ENCODE measurements around the gene TST. TPM values are rescaled to one million over a fixed set of nuclear protein-coding genes. Genes with fewer than 3 reads are reported as not detected.

The TST gene
- polyA plus RNA-seq, 1 of the 3 experiments (the other 2 are of a cell fraction), result 49.4 TPM

- no peak for TF ChIP-seq RCOR1 (IDR thresholded peaks at IDR 0.05; ENCODE audit: low read length)
- no peak for TF ChIP-seq PBX3 (IDR thresholded peaks at IDR 0.05)
- TF ChIP-seq TAF1 (IDR thresholded peaks at IDR 0.05; ENCODE audit: borderline replicate concordance, low read depth, low read length), result no peak
- TF ChIP-seq GATA2 (CRISPR knock-in tag; IDR thresholded peaks at IDR 0.05), result no peak
Measured at GRCh38 chr22:37010976-37011375, 8.3 kb downstream of the TST start (continued).

- no peak overlapping the region for H2AFZ ChIP-seq (ENCODE audit: low read depth)
- H4K20me1 ChIP-seq (ENCODE audit: insufficient read depth), result no peaks in the 10 kb centered on the region
- H3F3A ChIP-seq (replicated peaks; ENCODE audit: insufficient read depth), result no peaks in the 10 kb centered on the region
- 75% methylated on average over 3 of the region's 4 CpGs for WGBS (ENCODE audit: low lambda C conversion rate)
- H3K27ac ChIP-seq (ENCODE audit: low read depth in 2 of 2, low read length in 1 of 2), result no peak overlapping the region
- POLR2A ChIA-PET, result no interaction called here
- H3K9me3 ChIP-seq, result no peaks in the 10 kb centered on the region
- H3K4me1 ChIP-seq (ENCODE audit: control insufficient read depth in 1 of 2, insufficient read depth in 2 of 2, low read depth in 1 of 2, low read length in 1 of 2), result no peaks in the 10 kb centered on the region
- no peaks in the 10 kb centered on the region for H3K36me3 ChIP-seq (replicated peaks in 1 of 2; ENCODE audit: control insufficient read depth in 1 of 2, insufficient read depth in 2 of 2, low read length in 1 of 2)
- no peak overlapping the region for H3K9ac ChIP-seq
- no peaks in the 10 kb centered on the region for H3K79me2 ChIP-seq (ENCODE audit: insufficient read depth)
- H3K4me2 ChIP-seq, result no peak overlapping the region
- peaks cover 8% of the 10 kb centered on the region; the same call in 1 of the 2 replicates for H3K27me3 ChIP-seq (ENCODE audit: insufficient read depth)
- no peak overlapping the region for H3K4me3 ChIP-seq (ENCODE audit: low read depth in 2 of 2, low read length in 1 of 2)
- TF ChIP-seq JUND (IDR thresholded peaks at IDR 0.05), result no peak
- no peak for TF ChIP-seq GATA2 (CRISPR knock-in tag; IDR thresholded peaks at IDR 0.05)
- TF ChIP-seq, protein P1, sequence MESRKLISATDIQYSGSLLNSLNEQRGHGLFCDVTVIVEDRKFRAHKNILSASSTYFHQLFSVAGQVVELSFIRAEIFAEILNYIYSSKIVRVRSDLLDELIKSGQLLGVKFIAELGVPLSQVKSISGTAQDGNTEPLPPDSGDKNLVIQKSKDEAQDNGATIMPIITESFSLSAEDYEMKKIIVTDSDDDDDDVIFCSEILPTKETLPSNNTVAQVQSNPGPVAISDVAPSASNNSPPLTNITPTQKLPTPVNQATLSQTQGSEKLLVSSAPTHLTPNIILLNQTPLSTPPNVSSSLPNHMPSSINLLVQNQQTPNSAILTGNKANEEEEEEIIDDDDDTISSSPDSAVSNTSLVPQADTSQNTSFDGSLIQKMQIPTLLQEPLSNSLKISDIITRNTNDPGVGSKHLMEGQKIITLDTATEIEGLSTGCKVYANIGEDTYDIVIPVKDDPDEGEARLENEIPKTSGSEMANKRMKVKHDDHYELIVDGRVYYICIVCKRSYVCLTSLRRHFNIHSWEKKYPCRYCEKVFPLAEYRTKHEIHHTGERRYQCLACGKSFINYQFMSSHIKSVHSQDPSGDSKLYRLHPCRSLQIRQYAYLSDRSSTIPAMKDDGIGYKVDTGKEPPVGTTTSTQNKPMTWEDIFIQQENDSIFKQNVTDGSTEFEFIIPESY (IDR thresholded peaks at IDR 0.05; ENCODE audit: borderline replicate concordance, low read depth), result no peak
- no peak for TF ChIP-seq MXI1 (IDR thresholded peaks at IDR 0.05; ENCODE audit: low read depth, low read length)
- TF ChIP-seq IRF3 (IDR thresholded peaks at IDR 0.05; ENCODE audit: low read depth, low read length), result no peak
- no peak for TF ChIP-seq GABPA (IDR thresholded peaks at IDR 0.05; ENCODE audit: low read depth)
- no peak for TF ChIP-seq SMC3 (IDR thresholded peaks at IDR 0.05; ENCODE audit: low read depth, low read length)
- no peak for TF ChIP-seq TCF12 (IDR thresholded peaks at IDR 0.05)
- no peak for TF ChIP-seq USF2 (IDR thresholded peaks at IDR 0.05; ENCODE audit: borderline replicate concordance, low read depth, low read length)
- no peak for TF ChIP-seq ELF1 (IDR thresholded peaks at IDR 0.05)
- TF ChIP-seq, protein P2, sequence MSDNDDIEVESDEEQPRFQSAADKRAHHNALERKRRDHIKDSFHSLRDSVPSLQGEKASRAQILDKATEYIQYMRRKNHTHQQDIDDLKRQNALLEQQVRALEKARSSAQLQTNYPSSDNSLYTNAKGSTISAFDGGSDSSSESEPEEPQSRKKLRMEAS (IDR thresholded peaks at IDR 0.05; ENCODE audit: low read depth), result no peak
- TF ChIP-seq CTCF (IDR thresholded peaks at IDR 0.05), result no peak
- TF ChIP-seq EZH2phosphoT487 (IDR thresholded peaks at IDR 0.05; ENCODE audit: borderline replicate concordance, low read depth), result no peak
- no peak for TF ChIP-seq FOXJ3 (CRISPR knock-in tag; IDR thresholded peaks at IDR 0.05)
- TF ChIP-seq, protein P3, sequence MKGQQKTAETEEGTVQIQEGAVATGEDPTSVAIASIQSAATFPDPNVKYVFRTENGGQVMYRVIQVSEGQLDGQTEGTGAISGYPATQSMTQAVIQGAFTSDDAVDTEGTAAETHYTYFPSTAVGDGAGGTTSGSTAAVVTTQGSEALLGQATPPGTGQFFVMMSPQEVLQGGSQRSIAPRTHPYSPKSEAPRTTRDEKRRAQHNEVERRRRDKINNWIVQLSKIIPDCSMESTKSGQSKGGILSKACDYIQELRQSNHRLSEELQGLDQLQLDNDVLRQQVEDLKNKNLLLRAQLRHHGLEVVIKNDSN (IDR thresholded peaks at IDR 0.05; ENCODE audit: borderline replicate concordance, low read depth), result no peak
- TF ChIP-seq NRF1 (IDR thresholded peaks at IDR 0.05; ENCODE audit: low read depth, low read length), result no peak
- no peaks in the 10 kb centered on the region for H3K9me2 ChIP-seq
- CTCF ChIA-PET, result interaction anchor here (1.0 to 1.2 kb wide), 2 partner anchors 9 to 10 kb away, joined by 3 to 5 read pairs; partner anchors contain the start of gene TST
- no peak for DNase-seq
Measured at GRCh38 chr22:37010174-37010573, 9.1 kb downstream of the TST start.

All from SK-N-SH (cell line).